WI38 (cell line): ENCODE data around the gene SIRT2.
A peak's percentile ranks its signal among the peaks of the same experiment; 100 is the strongest.

Experiments used
- H3K4me3 ChIP-seq: 2 replicates; pipeline ENCODE4 v1.5.1; 2011; ENCODE audit warnings: low read depth, mild to moderate bottlenecking, control low read depth, low read length
- TF ChIP-seq, protein P1 (sequence below): IDR thresholded peaks from 2 replicates; pipeline ENCODE4 v1.5.1; 2012; ENCODE audit warnings: low read depth, mild to moderate bottlenecking, control low read depth, low read length

Gene SIRT2

DNA sequence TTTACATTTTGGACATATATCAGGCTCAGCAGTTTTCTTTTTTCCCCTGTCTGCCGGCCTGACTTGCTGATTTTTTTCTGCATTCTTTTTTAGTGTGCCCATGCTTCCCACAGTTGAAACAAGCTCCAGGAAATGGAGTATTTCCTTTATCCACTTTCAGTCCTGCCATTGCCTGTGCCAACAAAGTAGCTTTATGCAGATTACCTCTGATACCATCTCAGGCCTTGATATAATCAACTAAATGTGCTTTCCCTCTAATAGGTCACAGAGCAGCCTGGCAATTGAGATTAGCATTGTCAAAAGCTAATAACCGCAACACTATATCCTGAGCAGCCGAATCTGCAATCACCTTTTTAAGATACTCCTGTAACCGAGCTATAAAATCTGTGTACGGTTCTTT is 40.5 kb upstream of the SIRT2 start:
- no peak overlapping the region for H3K4me3 ChIP-seq
- TF ChIP-seq, protein P1, sequence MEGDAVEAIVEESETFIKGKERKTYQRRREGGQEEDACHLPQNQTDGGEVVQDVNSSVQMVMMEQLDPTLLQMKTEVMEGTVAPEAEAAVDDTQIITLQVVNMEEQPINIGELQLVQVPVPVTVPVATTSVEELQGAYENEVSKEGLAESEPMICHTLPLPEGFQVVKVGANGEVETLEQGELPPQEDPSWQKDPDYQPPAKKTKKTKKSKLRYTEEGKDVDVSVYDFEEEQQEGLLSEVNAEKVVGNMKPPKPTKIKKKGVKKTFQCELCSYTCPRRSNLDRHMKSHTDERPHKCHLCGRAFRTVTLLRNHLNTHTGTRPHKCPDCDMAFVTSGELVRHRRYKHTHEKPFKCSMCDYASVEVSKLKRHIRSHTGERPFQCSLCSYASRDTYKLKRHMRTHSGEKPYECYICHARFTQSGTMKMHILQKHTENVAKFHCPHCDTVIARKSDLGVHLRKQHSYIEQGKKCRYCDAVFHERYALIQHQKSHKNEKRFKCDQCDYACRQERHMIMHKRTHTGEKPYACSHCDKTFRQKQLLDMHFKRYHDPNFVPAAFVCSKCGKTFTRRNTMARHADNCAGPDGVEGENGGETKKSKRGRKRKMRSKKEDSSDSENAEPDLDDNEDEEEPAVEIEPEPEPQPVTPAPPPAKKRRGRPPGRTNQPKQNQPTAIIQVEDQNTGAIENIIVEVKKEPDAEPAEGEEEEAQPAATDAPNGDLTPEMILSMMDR, result no peak

DNA sequence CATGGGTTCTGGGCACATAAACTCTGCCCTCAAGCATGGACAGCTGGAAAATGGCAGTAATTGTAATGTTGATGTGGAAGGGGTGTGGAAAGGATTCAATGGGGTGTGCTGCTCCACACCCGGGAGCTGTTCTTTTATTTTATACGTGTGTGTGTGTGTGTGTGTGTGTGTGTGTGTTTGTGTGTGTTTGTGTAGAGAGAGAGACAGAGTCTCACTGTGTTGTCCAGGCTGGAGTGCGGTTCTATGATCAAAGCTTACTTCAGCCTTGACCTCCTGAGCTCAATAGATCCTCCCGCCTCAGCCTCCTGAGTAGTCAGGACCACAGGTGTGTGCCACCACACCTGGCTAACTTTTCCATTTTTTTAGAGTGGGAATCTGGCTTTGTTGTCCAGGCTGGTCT is 34.1 kb upstream of the SIRT2 start:
- TF ChIP-seq, protein P1, result no peak
- no peak overlapping the region for H3K4me3 ChIP-seq

DNA sequence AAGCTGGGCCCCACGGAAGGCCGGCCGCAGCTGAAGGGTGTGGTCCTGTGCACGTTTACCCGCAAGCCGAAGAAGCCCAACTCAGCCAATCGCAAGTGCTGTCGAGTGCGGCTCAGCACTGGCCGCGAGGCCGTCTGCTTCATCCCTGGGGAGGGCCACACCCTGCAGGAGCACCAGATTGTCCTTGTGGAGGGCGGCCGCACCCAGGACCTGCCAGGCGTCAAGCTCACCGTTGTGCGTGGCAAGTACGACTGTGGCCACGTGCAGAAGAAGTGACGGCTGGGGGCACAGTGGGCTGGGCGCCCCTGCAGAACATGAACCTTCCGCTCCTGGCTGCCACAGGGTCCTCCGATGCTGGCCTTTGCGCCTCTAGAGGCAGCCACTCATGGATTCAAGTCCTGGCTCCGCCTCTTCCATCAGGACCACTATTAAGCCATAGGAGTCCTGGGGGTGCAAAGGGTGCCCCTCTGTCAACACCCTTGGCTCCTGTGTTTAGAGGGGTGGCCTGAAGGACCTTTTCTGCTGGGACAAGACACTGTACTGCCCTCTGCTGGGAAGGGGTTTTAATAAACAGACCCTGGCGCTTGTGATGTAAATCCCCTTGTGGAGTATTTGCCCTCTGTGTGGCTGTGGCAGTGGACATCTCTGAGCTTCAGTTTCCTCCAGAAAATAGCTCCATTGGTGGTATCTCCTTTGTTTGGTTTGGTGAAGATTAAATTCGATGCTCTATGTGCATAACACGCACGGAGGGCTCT is 33.2 kb upstream of the SIRT2 start:
- no peak overlapping the region for H3K4me3 ChIP-seq
- TF ChIP-seq, protein P1, result peak; percentile 29

DNA sequence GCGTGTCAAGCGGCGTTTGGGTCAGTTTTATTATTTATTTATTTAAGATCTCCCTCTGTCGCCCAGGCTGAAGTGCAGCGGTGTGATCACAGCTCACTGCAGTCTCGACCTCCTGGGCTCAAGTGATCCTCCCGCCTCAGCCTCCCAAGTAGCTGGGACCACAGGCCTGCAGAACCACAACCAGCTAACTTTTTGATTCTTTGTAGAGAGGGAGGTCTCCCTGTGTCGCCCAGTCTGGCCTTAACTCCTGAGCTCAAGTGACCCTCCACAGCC is 32.0 kb upstream of the SIRT2 start:
- peak overlapping the region; percentile 96 for H3K4me3 ChIP-seq
- TF ChIP-seq, protein P1, result no peak

DNA sequence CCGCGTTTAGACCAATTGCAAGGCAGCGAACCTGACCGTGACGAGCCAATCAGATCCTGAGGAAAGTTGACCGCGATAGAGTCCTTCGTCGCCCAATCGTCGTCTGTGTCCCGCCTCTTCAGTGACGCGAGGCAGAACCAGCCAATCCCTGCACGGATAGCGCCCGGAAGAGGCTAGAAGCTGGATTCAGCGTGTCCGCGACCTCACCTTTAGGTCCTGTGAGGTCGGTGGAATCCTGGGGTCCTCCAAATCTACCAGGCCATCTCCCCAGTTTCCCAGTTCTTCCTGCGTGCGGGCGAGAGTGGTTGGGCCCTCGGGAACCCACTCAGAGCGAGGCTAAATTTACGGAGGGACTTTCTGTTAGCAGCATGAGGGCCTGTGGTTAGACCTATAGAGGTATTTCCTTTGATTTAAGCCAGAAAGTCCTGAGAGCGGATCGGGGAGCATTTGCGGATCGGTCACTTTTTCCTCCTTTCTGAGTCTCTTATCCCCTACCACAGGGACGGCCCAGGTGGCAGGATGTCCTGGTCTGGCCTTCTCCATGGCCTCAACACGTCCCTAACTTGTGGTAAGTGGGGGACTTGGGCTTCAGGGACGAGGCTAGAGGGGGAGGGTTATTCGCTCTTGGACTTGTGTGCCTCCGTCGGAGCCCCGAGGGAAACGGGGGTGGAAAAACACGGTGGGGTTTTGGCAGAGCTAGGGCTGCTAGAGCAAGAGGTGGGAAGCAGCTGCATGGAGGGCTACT is 31.5 kb upstream of the SIRT2 start, which contains the start of gene MRPS12:
TSS of gene MRPS12 (plus strand) at position 169 of the 745 bp plus-strand sequence. CDS start at position 520, 351 bp downstream.
- TF ChIP-seq, protein P1, result no peak

DNA sequence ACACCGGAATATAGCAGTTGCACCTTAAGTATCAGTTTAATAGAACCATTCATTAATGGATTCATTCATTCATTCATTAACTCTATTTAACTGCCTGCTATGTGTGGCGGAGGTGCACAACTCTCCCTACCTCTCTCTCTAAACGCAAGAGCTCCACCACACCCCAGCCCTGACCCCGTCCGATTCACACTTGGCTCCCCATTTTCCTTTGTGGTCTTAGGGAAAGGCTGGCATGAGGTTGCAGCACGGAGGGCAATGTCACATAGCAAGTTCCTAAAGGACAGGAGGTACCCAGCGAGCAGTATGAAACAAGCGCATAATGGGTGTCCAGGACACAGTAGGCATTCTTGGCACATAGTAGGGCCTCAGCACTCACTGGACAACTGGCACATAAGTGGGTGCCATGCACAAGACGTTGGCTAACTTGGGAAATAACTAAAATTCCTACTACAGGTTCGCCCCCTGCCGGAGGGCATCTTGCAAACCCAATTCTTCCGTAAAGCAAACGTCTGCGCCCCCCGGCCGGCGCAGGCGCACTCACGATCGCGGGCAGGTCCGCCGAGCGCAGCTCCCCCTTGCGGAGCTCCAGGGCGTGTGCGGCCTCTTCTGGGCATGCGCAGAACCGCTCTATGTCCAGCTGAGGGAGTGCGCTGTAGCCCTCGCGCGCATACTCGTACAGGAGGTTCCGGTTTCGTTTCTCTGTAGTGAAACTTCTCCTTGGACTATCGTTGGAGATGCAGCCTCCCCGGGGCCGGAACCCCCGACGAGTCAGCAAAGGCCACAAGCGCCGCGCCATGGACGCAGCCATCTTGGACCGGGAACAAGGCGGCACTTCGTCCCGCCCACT is 30.7 kb upstream of the SIRT2 start, which contains the start of gene SARS2:
TSS of gene SARS2 (minus strand) at position 835 of the 847 bp plus-strand sequence. CDS start at position 808, 27 bp downstream.
- TF ChIP-seq, protein P1, result peak; percentile 98
- peak within 1 kb of the TSS; percentile 96 for H3K4me3 ChIP-seq

More for the DNA sequence above, 31.5 kb upstream of the SIRT2 start, which contains the start of gene MRPS12:
- H3K4me3 ChIP-seq, result peak within 1 kb of the TSS; percentile 96
